PC-3 (cell line): ENCODE data around the gene PZP. TPM values are rescaled to one million over a fixed set of nuclear protein-coding genes. Genes with fewer than 3 reads are reported as not detected.

Source experiments
- ATAC-seq: fragments of 200-7000 bp; cut with Tn5 transposase; 2 replicates; pipeline ENCODE4 v1.9.1; 2020; ENCODE audit warnings: mild to moderate bottlenecking, moderate library complexity
- BruUV-seq: library from RNA; stranded (reverse); fragments of 400-500 nt; replicated peaks from 2 replicates; lab custom pipeline; 2021; lab: Mats Ljungman, UMichigan
- CTCF ChIA-PET: fragments of 300-600 bp; sonication (Branson Sonifier 250); formaldehyde crosslinking; loops from one replicate; lab custom pipeline; 2022; ENCODE audit warnings: antibody characterized with exemption; lab: Charles Lee
- POLR2A ChIA-PET: fragments of 300-600 bp; sonication (Branson Sonifier 250); formaldehyde crosslinking; loops from one replicate; lab custom pipeline; 2022; ENCODE audit warnings: antibody characterized with exemption; ENCODE audit not compliant: unreplicated experiment; lab: Charles Lee
- DNase-seq: peaks from one replicate; pipeline ENCODE4 v3.0.0-alpha.2; 2015
- H2AFZ ChIP-seq: fragments of 300-600 bp; sonication (generic); 2 replicates; pipeline ENCODE4 v1.6.0; 2016; ENCODE audit warnings: antibody characterized with exemption, low read length
- H3F3A ChIP-seq: fragments of 300-600 bp; sonication (generic); one replicate; pipeline ENCODE4 v1.6.0; 2017; ENCODE audit warnings: antibody characterized with exemption, low read length, control low read depth, mild to moderate bottlenecking; ENCODE audit not compliant: unreplicated experiment
- H3K27ac ChIP-seq: fragments of 300-600 bp; sonication (generic); 2 replicates; pipeline ENCODE4 v1.5.1; 2016; ENCODE audit warnings: mild to moderate bottlenecking, low read length
- H3K27me3 ChIP-seq: fragments of 300-600 bp; sonication (generic); 2 replicates; pipeline ENCODE4 v1.6.1; 2016; ENCODE audit warnings: low read length, mixed read lengths
- H3K36me3 ChIP-seq: fragments of 300-600 bp; sonication (generic); 2 replicates; pipeline ENCODE4 v1.6.1; 2016; ENCODE audit warnings: low read depth, mixed run types, low read length, mixed read lengths
- H3K4me1 ChIP-seq: fragments of 300-600 bp; sonication (generic); 2 replicates; pipeline ENCODE4 v1.5.1; 2016; ENCODE audit warnings: low read length; ENCODE audit not compliant: insufficient read depth
- H3K4me2 ChIP-seq: fragments of 300-600 bp; sonication (generic); 2 replicates; pipeline ENCODE4 v1.6.0; 2016; ENCODE audit warnings: low read length
- H3K4me3 ChIP-seq: fragments of 300-600 bp; sonication (generic); 2 replicates; pipeline ENCODE4 v1.5.1; 2016; ENCODE audit warnings: mild to moderate bottlenecking, low read length, mixed read lengths
- H3K79me2 ChIP-seq: fragments of 300-600 bp; sonication (generic); 2 replicates; pipeline ENCODE4 v1.6.1; 2017; ENCODE audit warnings: low read length, mixed read lengths
- H3K9ac ChIP-seq: fragments of 300-600 bp; sonication (generic); 2 replicates; pipeline ENCODE4 v1.6.0; 2016; ENCODE audit warnings: mild to moderate bottlenecking, low read length
- H3K9me2 ChIP-seq: fragments of 300-600 bp; sonication (generic); replicated peaks from 2 replicates; pipeline ENCODE4 v1.6.1; 2016; ENCODE audit warnings: mixed run types, low read length, mixed read lengths
- H3K9me3 ChIP-seq: fragments of 300-600 bp; sonication (generic); 2 replicates; pipeline ENCODE4 v1.6.1; 2016; ENCODE audit warnings: low read length, mixed read lengths
- H4K20me1 ChIP-seq: fragments of 300-600 bp; sonication (generic); 2 replicates; pipeline ENCODE4 v1.6.1; 2016; ENCODE audit warnings: low read length, mixed read lengths
- EZH2 ChIP-seq: fragments of 300-600 bp; sonication (generic); IDR thresholded peaks from one replicate; pipeline ENCODE4 v1.6.1; 2017; ENCODE audit warnings: antibody characterized with exemption, mild to moderate bottlenecking, low read length; ENCODE audit not compliant: unreplicated experiment
- EZH2phosphoT487 ChIP-seq: fragments of 300-600 bp; sonication (generic); IDR thresholded peaks from 2 replicates; pipeline ENCODE4 v1.6.1; 2018; ENCODE audit warnings: mild to moderate bottlenecking, antibody characterized with exemption, low read length, borderline replicate concordance
- intact Hi-C: fragments of 100-400 bp; cut with micrococcal nuclease; formaldehyde crosslinking; loops from 2 replicates; pipeline ENCODE4 v1.9.0; 2023
- total RNA-seq: library from RNA; depleted of rRNA; stranded (reverse); fragments of >200 nt; gene quantifications from 2 replicates; pipeline ENCODE4 v1.2.3, GENCODE V29; 2014
- TF ChIP-seq, protein P1 (sequence below): fragments of 300-600 bp; sonication (generic); conservative IDR thresholded peaks from 2 replicates; pipeline ENCODE4 v1.5.1; 2017; ENCODE audit warnings: antibody characterized with exemption, low read depth, mild to moderate bottlenecking, low read length

PZP gene
- total RNA-seq, 1 experiment from 2014 or later = not detected

DNA sequence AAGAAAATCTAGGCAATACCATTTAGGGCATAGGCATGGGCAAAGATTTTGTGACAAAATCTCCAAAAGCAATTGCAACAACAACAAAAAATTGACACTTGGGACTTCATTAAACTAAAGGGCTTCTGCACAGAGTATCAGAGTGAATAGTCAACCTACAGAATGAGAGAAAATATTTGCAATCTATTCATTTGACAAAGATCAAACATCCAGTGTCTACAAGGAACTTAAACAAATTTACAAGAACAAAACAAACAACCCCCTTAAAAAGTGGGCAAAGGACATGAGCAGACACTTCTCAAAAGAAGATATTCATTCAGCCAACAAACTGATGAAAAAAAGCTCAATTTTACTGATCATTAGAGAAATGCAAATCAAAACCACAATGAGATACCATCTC is 44.1 kb upstream of the PZP start:
- no peak overlapping the region for H3K27ac ChIP-seq
- H3K9me2 ChIP-seq = no peaks in the 10 kb centered on the region
- no peaks in the 10 kb centered on the region for H3K4me1 ChIP-seq
- H3K9ac ChIP-seq = no peak overlapping the region
- intact Hi-C loops = no loop called here
- TF ChIP-seq EZH2phosphoT487 = no peak
- TF ChIP-seq EZH2 = no peak
- TF ChIP-seq, protein P1, sequence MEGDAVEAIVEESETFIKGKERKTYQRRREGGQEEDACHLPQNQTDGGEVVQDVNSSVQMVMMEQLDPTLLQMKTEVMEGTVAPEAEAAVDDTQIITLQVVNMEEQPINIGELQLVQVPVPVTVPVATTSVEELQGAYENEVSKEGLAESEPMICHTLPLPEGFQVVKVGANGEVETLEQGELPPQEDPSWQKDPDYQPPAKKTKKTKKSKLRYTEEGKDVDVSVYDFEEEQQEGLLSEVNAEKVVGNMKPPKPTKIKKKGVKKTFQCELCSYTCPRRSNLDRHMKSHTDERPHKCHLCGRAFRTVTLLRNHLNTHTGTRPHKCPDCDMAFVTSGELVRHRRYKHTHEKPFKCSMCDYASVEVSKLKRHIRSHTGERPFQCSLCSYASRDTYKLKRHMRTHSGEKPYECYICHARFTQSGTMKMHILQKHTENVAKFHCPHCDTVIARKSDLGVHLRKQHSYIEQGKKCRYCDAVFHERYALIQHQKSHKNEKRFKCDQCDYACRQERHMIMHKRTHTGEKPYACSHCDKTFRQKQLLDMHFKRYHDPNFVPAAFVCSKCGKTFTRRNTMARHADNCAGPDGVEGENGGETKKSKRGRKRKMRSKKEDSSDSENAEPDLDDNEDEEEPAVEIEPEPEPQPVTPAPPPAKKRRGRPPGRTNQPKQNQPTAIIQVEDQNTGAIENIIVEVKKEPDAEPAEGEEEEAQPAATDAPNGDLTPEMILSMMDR = no peak
- H2AFZ ChIP-seq = no peak overlapping the region
- H3K4me2 ChIP-seq = no peak overlapping the region
- no peaks in the 10 kb centered on the region for H3K79me2 ChIP-seq
- no peaks in the 10 kb centered on the region for H3K9me3 ChIP-seq
- peaks cover 46% of the 10 kb centered on the region for H3K27me3 ChIP-seq
- H4K20me1 ChIP-seq = no peaks in the 10 kb centered on the region
- H3K36me3 ChIP-seq = no peaks in the 10 kb centered on the region
- H3F3A ChIP-seq = no peaks in the 10 kb centered on the region
- no peak for DNase-seq
- no peak overlapping the region for H3K4me3 ChIP-seq
- POLR2A ChIA-PET = no interaction called here
- CTCF ChIA-PET = no interaction called here
- BruUV-seq = no TSS peak
- no peak for ATAC-seq

DNA sequence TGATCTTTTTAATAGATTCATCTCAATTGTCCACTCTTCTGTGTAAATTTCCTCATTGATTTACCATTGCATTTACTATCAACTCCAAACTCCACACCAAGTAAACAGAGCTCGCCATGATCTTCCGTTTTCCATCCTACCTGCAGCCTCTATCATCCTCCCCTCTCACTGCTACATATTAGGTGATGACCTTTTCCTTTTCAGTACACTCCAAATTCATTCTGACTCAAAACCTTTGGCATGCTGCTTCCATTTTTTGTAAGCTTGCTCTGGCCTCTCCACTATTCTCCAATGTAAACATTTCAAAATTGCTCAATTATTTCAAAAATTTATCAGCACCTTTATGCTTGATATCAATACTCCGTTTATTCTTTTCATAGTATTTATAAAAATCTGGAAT is 40.2 kb upstream of the PZP start:
- H3K9me2 ChIP-seq = no peaks in the 10 kb centered on the region
- CTCF ChIA-PET = no interaction called here
- H3K9me3 ChIP-seq = no peaks in the 10 kb centered on the region
- no peak overlapping the region for H3K4me2 ChIP-seq
- POLR2A ChIA-PET = no interaction called here
- no peak overlapping the region for H3K4me3 ChIP-seq
- no peak for ATAC-seq
- peaks cover 32% of the 10 kb centered on the region; the same call in 1 of the 2 replicates for H3K27me3 ChIP-seq
- H3K36me3 ChIP-seq = no peaks in the 10 kb centered on the region
- TF ChIP-seq EZH2phosphoT487 = no peak
- TF ChIP-seq, protein P1 = no peak
- TF ChIP-seq EZH2 = no peak
- H3F3A ChIP-seq = no peaks in the 10 kb centered on the region
- intact Hi-C loops = no loop called here
- no peaks in the 10 kb centered on the region for H3K4me1 ChIP-seq
- no peak overlapping the region for H2AFZ ChIP-seq
- BruUV-seq = no TSS peak
- H4K20me1 ChIP-seq = no peaks in the 10 kb centered on the region
- H3K79me2 ChIP-seq = no peaks in the 10 kb centered on the region
- no peak for DNase-seq
- H3K27ac ChIP-seq = no peak overlapping the region
- H3K9ac ChIP-seq = no peak overlapping the region

DNA sequence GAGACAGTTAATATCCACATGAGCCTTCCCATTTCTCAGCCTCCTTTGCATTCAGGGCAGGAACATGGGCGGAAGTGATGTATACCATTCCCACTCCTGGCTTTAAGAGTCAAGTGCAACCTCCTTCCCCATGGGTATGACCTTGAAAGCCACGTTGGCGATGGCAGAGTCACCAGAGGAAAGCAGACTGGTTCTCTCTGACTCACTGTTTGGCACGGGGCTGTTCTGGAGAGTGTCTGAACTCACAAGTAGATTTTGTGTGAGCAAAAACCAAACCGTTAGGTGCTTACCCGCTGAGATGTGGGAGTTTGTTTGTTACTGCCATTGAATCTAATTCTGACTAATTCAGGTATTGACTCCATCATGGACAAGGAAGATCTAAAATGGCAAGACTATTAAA is 36.7 kb upstream of the PZP start:
- no peaks in the 10 kb centered on the region for H3K9me3 ChIP-seq
- no peaks in the 10 kb centered on the region for H3K9me2 ChIP-seq
- TF ChIP-seq EZH2phosphoT487 = no peak
- TF ChIP-seq, protein P1 = no peak
- TF ChIP-seq EZH2 = no peak
- no peaks in the 10 kb centered on the region for H3F3A ChIP-seq
- BruUV-seq = no TSS peak
- ChIA-PET CTCF (no interaction called here), POLR2A (no interaction called here)
- H3K79me2 ChIP-seq = no peaks in the 10 kb centered on the region
- intact Hi-C loops = no loop called here
- no peaks in the 10 kb centered on the region for H3K36me3 ChIP-seq
- H3K9ac ChIP-seq = no peak overlapping the region
- ATAC-seq (no peak), DNase-seq (peak; percentile 15)
- H2AFZ ChIP-seq = no peak overlapping the region
- H3K4me3 ChIP-seq = no peak overlapping the region
- no peaks in the 10 kb centered on the region for H3K4me1 ChIP-seq
- no peak overlapping the region for H3K27ac ChIP-seq
- H4K20me1 ChIP-seq = no peaks in the 10 kb centered on the region
- no peak overlapping the region for H3K4me2 ChIP-seq
- H3K27me3 ChIP-seq = peaks cover 47% of the 10 kb centered on the region
